Epithelial cell of esophagus (primary cell): ENCODE data around the gene UBP1.
A peak's percentile ranks its signal among the peaks of the same experiment; 100 is the strongest.
"Not testable (repeated sequence)": the region's sequence is repeated elsewhere in the genome, so short reads cannot be mapped to it uniquely, and the experiment has no call there.

Source experiments
- DNase-seq: peaks from one replicate; pipeline ENCODE4 v3.0.0; 2010; ENCODE audit warnings: low read depth
- H3K4me3 ChIP-seq: 2 replicates; pipeline ENCODE4 v1.5.1; 2011; ENCODE audit warnings: mild to moderate bottlenecking, low read length, control low read depth
- CTCF ChIP-seq: IDR thresholded peaks from 2 replicates; pipeline ENCODE4 v1.5.1; 2011; ENCODE audit warnings: low read depth, mild to moderate bottlenecking, low read length, control low read depth, inconsistent platforms; ENCODE audit not compliant: insufficient read depth; ENCODE audit errors: missing control alignments

The UBP1 gene

GRCh38 chr3:33425453-33425852, 14.8 kb downstream of the UBP1 start:
- no peak overlapping the region for H3K4me3 ChIP-seq
- no peak for TF ChIP-seq CTCF
- no peak for DNase-seq

- DNase-seq = no peak
- H3K4me3 ChIP-seq = no peak overlapping the region
- no peak for TF ChIP-seq CTCF
Measured at GRCh38 chr3:33424606-33425452, 15.4 kb downstream of the UBP1 start.

GRCh38 chr3:33420966-33421365, 19.2 kb downstream of the UBP1 start:
- DNase-seq = no peak
- no peak for TF ChIP-seq CTCF
- H3K4me3 ChIP-seq = no peak overlapping the region

GRCh38 chr3:33419948-33420347, 20.3 kb downstream of the UBP1 start:
- no peak for TF ChIP-seq CTCF

GRCh38 chr3:33417066-33417673, 23.0 kb downstream of the UBP1 start:
- TF ChIP-seq CTCF = no peak
- H3K4me3 ChIP-seq = no peak overlapping the region
- peak; percentile 65 for DNase-seq

More at GRCh38 chr3:33419948-33420347, 20.3 kb downstream of the UBP1 start:
- no peak for DNase-seq
- no peak overlapping the region for H3K4me3 ChIP-seq

- not testable (repeated sequence) for H3K4me3 ChIP-seq, DNase-seq
Measured at GRCh38 chr3:33410816-33411215, 29.4 kb downstream of the UBP1 start.

GRCh38 chr3:33403756-33404155, 36.4 kb downstream of the UBP1 start:
- no peak for TF ChIP-seq CTCF
- H3K4me3 ChIP-seq = no peak overlapping the region
- no peak for DNase-seq
